ENCODE results near the gene FHOD3. TPM values are rescaled to one million over a fixed set of nuclear protein-coding genes. Genes with fewer than 3 reads are reported as not detected.

Gene FHOD3
- total RNA-seq, 1 experiment from 2014 or later: 0.34 TPM

DNA sequence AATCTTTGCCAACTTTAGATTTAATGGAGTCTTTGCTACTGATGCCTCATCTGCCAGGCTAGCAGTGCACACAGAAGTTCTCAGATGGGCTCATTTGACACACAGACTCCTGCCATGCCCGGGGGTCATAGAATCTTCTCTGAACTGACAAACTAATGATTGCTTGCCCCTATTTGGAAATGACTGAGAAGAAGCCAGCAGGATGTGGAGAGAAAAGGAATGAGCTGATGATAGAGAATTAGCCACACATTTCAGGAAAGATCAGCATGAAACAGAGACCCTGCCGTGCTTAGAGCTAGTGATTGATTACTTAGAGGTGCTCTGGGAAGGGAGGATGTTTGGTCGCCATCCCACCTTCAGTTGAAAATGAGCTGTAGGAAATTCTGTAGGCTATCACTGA is 352.8 kb downstream of the FHOD3 start:
- TF ChIP-seq EZH2 (IDR thresholded peaks at IDR 0.05; ENCODE audit: borderline replicate concordance, low read depth, low read length, poor library complexity, severe bottlenecking): no peak
- TF ChIP-seq, protein P1, sequence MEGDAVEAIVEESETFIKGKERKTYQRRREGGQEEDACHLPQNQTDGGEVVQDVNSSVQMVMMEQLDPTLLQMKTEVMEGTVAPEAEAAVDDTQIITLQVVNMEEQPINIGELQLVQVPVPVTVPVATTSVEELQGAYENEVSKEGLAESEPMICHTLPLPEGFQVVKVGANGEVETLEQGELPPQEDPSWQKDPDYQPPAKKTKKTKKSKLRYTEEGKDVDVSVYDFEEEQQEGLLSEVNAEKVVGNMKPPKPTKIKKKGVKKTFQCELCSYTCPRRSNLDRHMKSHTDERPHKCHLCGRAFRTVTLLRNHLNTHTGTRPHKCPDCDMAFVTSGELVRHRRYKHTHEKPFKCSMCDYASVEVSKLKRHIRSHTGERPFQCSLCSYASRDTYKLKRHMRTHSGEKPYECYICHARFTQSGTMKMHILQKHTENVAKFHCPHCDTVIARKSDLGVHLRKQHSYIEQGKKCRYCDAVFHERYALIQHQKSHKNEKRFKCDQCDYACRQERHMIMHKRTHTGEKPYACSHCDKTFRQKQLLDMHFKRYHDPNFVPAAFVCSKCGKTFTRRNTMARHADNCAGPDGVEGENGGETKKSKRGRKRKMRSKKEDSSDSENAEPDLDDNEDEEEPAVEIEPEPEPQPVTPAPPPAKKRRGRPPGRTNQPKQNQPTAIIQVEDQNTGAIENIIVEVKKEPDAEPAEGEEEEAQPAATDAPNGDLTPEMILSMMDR (conservative IDR thresholded peaks at IDR 0.05; ENCODE audit: low read depth, low read length): no peak
- CTCF ChIA-PET: no interaction called here
- intact Hi-C loops (cut with micrococcal nuclease; ENCODE audit: unreplicated experiment): no loop called here
- Histone ChIP-seq H3K27me3 (replicated peaks; ENCODE audit: insufficient read depth, low read depth, low read length, poor library complexity) (peaks cover 48% of the 10 kb centered on the region), H3K4me1 (ENCODE audit: insufficient read depth, low read length, poor library complexity, severe bottlenecking) (no peaks in the 10 kb centered on the region), H3K4me3 (ENCODE audit: low read depth, low read length, poor library complexity, severe bottlenecking) (no peak overlapping the region), H3K9me3 (ENCODE audit: low read depth, low read length, poor library complexity, severe bottlenecking) (no peaks in the 10 kb centered on the region), H3K36me3 (ENCODE audit: insufficient read depth, low read length, poor library complexity, severe bottlenecking) (no peaks in the 10 kb centered on the region), H3K27ac (ENCODE audit: low read depth, low read length, poor library complexity, severe bottlenecking) (no peak overlapping the region)
- no peak for DNase-seq (ENCODE audit: low spot score)
- POLR2A ChIA-PET (ENCODE audit: low non-redundant PET): no interaction called here
- BruUV-seq (replicated peaks): no TSS peak

DNA sequence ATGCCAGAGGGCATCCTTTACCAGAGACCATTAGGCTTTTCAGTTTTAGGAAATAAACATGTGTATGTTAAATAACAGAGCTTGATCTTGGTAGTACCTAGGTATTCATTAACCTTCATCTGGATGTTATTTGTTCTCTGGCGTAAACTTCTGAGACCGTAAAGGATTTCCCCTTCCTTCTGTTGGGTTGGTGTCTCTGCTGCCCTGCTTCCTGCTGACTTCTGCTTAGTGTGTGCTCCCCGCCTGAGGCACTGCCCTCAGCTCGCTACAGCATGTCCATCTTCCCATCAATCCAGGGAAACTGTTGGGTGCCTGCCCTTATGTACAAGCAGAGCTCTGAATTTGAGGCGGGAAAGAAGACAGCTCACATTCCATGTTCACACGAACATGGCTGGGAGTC is 353.4 kb downstream of the FHOD3 start:
- no peak for DNase-seq (ENCODE audit: low spot score)
- CTCF ChIA-PET: no interaction called here
- no peak overlapping the region for H3K4me3 ChIP-seq (ENCODE audit: low read depth, low read length, poor library complexity, severe bottlenecking)
- no peaks in the 10 kb centered on the region for H3K36me3 ChIP-seq (ENCODE audit: insufficient read depth, low read length, poor library complexity, severe bottlenecking)
- no peak overlapping the region for H3K27ac ChIP-seq (ENCODE audit: low read depth, low read length, poor library complexity, severe bottlenecking)
- BruUV-seq (replicated peaks): no TSS peak
- H3K4me1 ChIP-seq (ENCODE audit: insufficient read depth, low read length, poor library complexity, severe bottlenecking): no peaks in the 10 kb centered on the region
- TF ChIP-seq, protein P1 (conservative IDR thresholded peaks at IDR 0.05; ENCODE audit: low read depth, low read length): no peak
- no peak for TF ChIP-seq EZH2 (IDR thresholded peaks at IDR 0.05; ENCODE audit: borderline replicate concordance, low read depth, low read length, poor library complexity, severe bottlenecking)
- no peaks in the 10 kb centered on the region for H3K9me3 ChIP-seq (ENCODE audit: low read depth, low read length, poor library complexity, severe bottlenecking)
- POLR2A ChIA-PET (ENCODE audit: low non-redundant PET): no interaction called here
- peaks cover 52% of the 10 kb centered on the region for H3K27me3 ChIP-seq (replicated peaks; ENCODE audit: insufficient read depth, low read depth, low read length, poor library complexity)
- intact Hi-C loops (cut with micrococcal nuclease; ENCODE audit: unreplicated experiment): no loop called here

DNA sequence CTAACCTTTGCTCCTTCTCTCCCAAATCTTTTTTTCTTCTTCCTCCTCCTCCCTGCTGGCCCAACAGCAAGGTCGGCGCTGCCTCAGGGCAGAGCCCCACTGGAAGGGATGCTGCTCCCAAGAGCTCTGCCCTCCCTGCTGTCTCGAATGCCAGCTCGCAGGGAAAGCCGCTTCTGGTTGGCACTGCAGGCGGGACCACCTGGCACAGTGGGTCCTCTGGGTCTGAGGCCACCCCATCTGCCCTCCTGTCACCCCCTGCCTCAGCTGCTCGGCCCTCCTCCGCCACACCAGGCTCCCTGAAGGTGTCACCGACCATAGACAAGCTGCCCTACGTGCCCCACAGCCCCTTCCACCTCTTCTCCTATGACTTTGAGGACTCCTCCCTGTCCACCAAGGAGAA is 355.0 kb downstream of the FHOD3 start:
- Histone ChIP-seq H3K27me3 (replicated peaks; ENCODE audit: insufficient read depth, low read depth, low read length, poor library complexity) (peaks cover 56% of the 10 kb centered on the region), H3K4me1 (ENCODE audit: insufficient read depth, low read length, poor library complexity, severe bottlenecking) (no peaks in the 10 kb centered on the region), H3K36me3 (ENCODE audit: insufficient read depth, low read length, poor library complexity, severe bottlenecking) (no peaks in the 10 kb centered on the region), H3K27ac (ENCODE audit: low read depth, low read length, poor library complexity, severe bottlenecking) (no peak overlapping the region), H3K9me3 (ENCODE audit: low read depth, low read length, poor library complexity, severe bottlenecking) (no peaks in the 10 kb centered on the region), H3K4me3 (ENCODE audit: low read depth, low read length, poor library complexity, severe bottlenecking) (no peak overlapping the region)
- BruUV-seq (replicated peaks): no TSS peak
- POLR2A ChIA-PET (ENCODE audit: low non-redundant PET): no interaction called here
- intact Hi-C loops (cut with micrococcal nuclease; ENCODE audit: unreplicated experiment): loop anchor here (2.0 kb wide), 1 partner anchor 20 kb away; no protein-coding TSS in a partner anchor
- no peak for DNase-seq (ENCODE audit: low spot score)
- CTCF ChIA-PET: no interaction called here
- TF ChIP-seq, protein P1 (conservative IDR thresholded peaks at IDR 0.05; ENCODE audit: low read depth, low read length): no peak
- TF ChIP-seq EZH2 (IDR thresholded peaks at IDR 0.05; ENCODE audit: borderline replicate concordance, low read depth, low read length, poor library complexity, severe bottlenecking): no peak

Measured in A673 (cell line).